Gastrocnemius medialis (tissue), 4 donors: Measurements from ENCODE around the gene NPIPB6.
"Not testable (repeated sequence)": the region's sequence is repeated elsewhere in the genome, so short reads cannot be mapped to it uniquely, and the experiment has no call there.

Source experiments
- POLR2A ChIP-seq, 2 donors: fragments of 450-650 bp; IDR thresholded peaks; one replicate each; pipeline ENCODE4 v1.6.1; 2017; ENCODE audit warnings: antibody characterized with exemption in 2 of 2, mild to moderate bottlenecking in 2 of 2, moderate library complexity in 2 of 2
- TF ChIP-seq, protein P1 (sequence below), 5 experiments: fragments of 450-650 bp in 3 of 5; fragments of 200-600 bp in 2 of 5; sonication (generic) in 2 of 5; IDR thresholded peaks in 4 of 5; conservative IDR thresholded peaks in 1 of 5; 1 replicate in 4 of 5; 2 replicates in 1 of 5; pipeline ENCODE4 v1.5.1; 2016 to 2019; ENCODE audit warnings: antibody characterized with exemption in 5 of 5, mild to moderate bottlenecking in 3 of 5, moderate library complexity in 3 of 5

- TF ChIP-seq, protein P1, sequence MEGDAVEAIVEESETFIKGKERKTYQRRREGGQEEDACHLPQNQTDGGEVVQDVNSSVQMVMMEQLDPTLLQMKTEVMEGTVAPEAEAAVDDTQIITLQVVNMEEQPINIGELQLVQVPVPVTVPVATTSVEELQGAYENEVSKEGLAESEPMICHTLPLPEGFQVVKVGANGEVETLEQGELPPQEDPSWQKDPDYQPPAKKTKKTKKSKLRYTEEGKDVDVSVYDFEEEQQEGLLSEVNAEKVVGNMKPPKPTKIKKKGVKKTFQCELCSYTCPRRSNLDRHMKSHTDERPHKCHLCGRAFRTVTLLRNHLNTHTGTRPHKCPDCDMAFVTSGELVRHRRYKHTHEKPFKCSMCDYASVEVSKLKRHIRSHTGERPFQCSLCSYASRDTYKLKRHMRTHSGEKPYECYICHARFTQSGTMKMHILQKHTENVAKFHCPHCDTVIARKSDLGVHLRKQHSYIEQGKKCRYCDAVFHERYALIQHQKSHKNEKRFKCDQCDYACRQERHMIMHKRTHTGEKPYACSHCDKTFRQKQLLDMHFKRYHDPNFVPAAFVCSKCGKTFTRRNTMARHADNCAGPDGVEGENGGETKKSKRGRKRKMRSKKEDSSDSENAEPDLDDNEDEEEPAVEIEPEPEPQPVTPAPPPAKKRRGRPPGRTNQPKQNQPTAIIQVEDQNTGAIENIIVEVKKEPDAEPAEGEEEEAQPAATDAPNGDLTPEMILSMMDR (IDR thresholded peaks at IDR 0.05 in 4 of 5, conservative IDR thresholded peaks at IDR 0.05 in 1 of 5): not testable (repeated sequence)
- TF ChIP-seq POLR2A (IDR thresholded peaks at IDR 0.05): not testable (repeated sequence)
Measured at GRCh38 chr16:28392054-28392453, 28.7 kb upstream of the NPIPB6 start.
